ENCODE data around the gene SERPINA4. TPM values are rescaled to one million over a fixed set of nuclear protein-coding genes. Genes with fewer than 3 reads are reported as not detected.

The SERPINA4 gene
- total RNA-seq, 1 experiment from 2014 or later, result 0.17 TPM

DNA sequence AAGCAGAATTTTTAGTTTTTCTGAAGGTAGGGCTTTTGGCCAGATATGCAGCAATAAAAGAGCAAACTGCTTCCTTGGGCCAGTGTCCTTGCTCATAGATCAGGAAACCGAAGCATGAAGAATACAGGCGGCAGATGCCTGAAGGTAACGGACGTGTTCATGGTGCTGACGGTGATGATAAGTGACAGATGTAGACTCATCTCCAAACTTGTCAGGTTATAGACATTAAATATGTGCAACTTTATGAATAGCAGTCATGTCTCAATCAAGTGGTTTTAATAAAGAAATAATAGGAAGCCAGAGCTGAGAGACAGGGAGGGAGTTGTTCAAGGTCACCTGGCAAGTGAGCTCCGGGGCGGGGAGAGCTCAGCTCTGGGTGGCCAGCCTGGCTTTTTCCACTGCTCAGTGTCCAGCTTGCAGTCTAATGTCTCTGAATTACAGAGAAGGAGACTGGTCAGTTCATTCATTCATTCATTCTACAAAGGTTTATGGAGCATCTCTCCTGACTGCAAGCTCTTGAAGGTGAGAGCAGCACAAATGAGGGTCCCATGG is 21.0 kb downstream of the SERPINA4 start (continued):
- TF ChIP-seq EZH2 (IDR thresholded peaks at IDR 0.05), result no peak
- TF ChIP-seq, protein P1, sequence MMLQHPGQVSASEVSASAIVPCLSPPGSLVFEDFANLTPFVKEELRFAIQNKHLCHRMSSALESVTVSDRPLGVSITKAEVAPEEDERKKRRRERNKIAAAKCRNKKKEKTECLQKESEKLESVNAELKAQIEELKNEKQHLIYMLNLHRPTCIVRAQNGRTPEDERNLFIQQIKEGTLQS (IDR thresholded peaks at IDR 0.05), result no peak
- no peak for TF ChIP-seq FOSL1 (IDR thresholded peaks at IDR 0.05; ENCODE audit: low read depth)
- no peak for TF ChIP-seq TCF7L2 (IDR thresholded peaks at IDR 0.05; ENCODE audit: borderline replicate concordance, extremely low read depth, insufficient read depth, insufficient read length)

DNA sequence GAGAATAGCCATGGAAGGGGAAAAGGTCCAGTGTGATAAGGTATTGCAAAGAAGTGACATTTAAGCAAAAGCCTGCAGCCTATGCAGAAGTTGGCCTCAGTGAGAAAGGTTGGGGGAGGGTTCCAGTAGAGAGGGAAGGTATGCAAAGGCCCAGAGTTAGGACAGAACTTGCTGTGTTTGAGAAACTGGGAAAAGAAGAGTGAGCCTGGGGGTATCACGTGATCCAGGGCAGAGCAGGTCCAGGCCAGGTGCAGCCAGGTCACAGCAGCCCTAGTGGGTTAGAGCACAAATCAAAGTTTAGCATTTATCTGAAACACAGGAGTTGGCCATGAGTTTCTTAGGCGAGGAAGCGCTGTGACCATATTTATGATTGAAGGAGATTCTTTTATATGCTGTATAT is 21.6 kb downstream of the SERPINA4 start:
- no peaks in the 10 kb centered on the region for H3K9me2 ChIP-seq (ENCODE audit: insufficient read depth)
- H2AFZ ChIP-seq (ENCODE audit: low read depth, low read length, poor library complexity, severe bottlenecking), result no peak overlapping the region
- TF ChIP-seq, protein P2, sequence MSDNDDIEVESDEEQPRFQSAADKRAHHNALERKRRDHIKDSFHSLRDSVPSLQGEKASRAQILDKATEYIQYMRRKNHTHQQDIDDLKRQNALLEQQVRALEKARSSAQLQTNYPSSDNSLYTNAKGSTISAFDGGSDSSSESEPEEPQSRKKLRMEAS (IDR thresholded peaks at IDR 0.05), result no peak
- TF ChIP-seq, protein P3, sequence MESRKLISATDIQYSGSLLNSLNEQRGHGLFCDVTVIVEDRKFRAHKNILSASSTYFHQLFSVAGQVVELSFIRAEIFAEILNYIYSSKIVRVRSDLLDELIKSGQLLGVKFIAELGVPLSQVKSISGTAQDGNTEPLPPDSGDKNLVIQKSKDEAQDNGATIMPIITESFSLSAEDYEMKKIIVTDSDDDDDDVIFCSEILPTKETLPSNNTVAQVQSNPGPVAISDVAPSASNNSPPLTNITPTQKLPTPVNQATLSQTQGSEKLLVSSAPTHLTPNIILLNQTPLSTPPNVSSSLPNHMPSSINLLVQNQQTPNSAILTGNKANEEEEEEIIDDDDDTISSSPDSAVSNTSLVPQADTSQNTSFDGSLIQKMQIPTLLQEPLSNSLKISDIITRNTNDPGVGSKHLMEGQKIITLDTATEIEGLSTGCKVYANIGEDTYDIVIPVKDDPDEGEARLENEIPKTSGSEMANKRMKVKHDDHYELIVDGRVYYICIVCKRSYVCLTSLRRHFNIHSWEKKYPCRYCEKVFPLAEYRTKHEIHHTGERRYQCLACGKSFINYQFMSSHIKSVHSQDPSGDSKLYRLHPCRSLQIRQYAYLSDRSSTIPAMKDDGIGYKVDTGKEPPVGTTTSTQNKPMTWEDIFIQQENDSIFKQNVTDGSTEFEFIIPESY (IDR thresholded peaks at IDR 0.05; ENCODE audit: extremely low read depth, insufficient replicate concordance, low read length), result no peak
- no peaks in the 10 kb centered on the region for H3K27me3 ChIP-seq (ENCODE audit: insufficient read depth, low read length)
- no peak overlapping the region for H3K4me3 ChIP-seq (replicated peaks in 1 of 2; ENCODE audit: low read depth in 1 of 2, low read length in 2 of 2)
- no TSS peak for BruUV-seq (replicated peaks)
- peaks cover 0 to 11% of the 10 kb centered on the region in 2 experiments; a peak in 3 of 4 replicates for H3K4me1 ChIP-seq (ENCODE audit: control insufficient read depth in 1 of 2, insufficient read depth in 2 of 2, low read length in 2 of 2)
- no peaks in the 10 kb centered on the region for H3K36me3 ChIP-seq (ENCODE audit: control insufficient read depth in 1 of 2, insufficient read depth in 2 of 2, low read length in 2 of 2)
- H4K20me1 ChIP-seq (ENCODE audit: insufficient read depth), result no peaks in the 10 kb centered on the region
- H3K9me3 ChIP-seq (ENCODE audit: control insufficient read depth in 1 of 2, insufficient read depth in 1 of 2, low read depth in 1 of 2, low read length in 2 of 2), result no peaks in the 10 kb centered on the region
- ATAC-seq (no peak), DNase-seq (ENCODE audit: low read depth, low spot score) (no peak)
- no peak overlapping the region for H3K9ac ChIP-seq (ENCODE audit: low read length)
- no peaks in the 10 kb centered on the region for H3K79me2 ChIP-seq (ENCODE audit: insufficient read depth, low read length)
- H3K4me2 ChIP-seq (ENCODE audit: low read length), result no peak overlapping the region
- H3K27ac ChIP-seq (ENCODE audit: low read depth, low read length), result no peak overlapping the region
- ChIA-PET RAD21 (ENCODE audit: low non-redundant PET in 1 of 2, low total read pairs in 2 of 2, uncharacterized antibody in 2 of 2, unreplicated experiment in 2 of 2) (no interaction called here), POLR2A (interaction anchor here (2.3 kb wide), 1 partner anchor 16 kb away, joined by 5 read pairs; no protein-coding TSS in a partner anchor), CTCF (no interaction called here)
- intact Hi-C loops (cut with micrococcal nuclease), result no loop called here

All from HCT116 (cell line).